ENCODE results near the gene PPP1R1A. TPM values are rescaled to one million over a fixed set of nuclear protein-coding genes. Genes with fewer than 3 reads are reported as not detected.

Gene PPP1R1A
- total and polyA plus RNA-seq, 2 experiments from 2014 or later, result 14.0 to 43.2 TPM

GRCh38 chr12:54579696-54580333 is 8.6 kb downstream of the PPP1R1A start:
- Histone ChIP-seq H3K4me3 (no peak overlapping the region), H3K4me1 (ENCODE audit: insufficient read depth) (no peaks in the 10 kb centered on the region), H4K20me1 (ENCODE audit: insufficient read depth, poor library complexity, severe bottlenecking) (no peaks in the 10 kb centered on the region), H3K9me3 (ENCODE audit: low read depth) (no peaks in the 10 kb centered on the region), H3K9me2 (replicated peaks; ENCODE audit: insufficient read depth) (no peaks in the 10 kb centered on the region), H2AFZ (no peak overlapping the region), H3K4me2 (no peak overlapping the region), H3K79me2 (no peaks in the 10 kb centered on the region), H3K27ac (no peak overlapping the region), H3K36me3 (replicated peaks; ENCODE audit: insufficient read depth, low read depth) (no peaks in the 10 kb centered on the region), H3K27me3 (peaks cover 7% of the 10 kb centered on the region)
- DNase-seq (ENCODE audit: low spot score), result peak; percentile 87
- TF ChIP-seq CTCF (IDR thresholded peaks at IDR 0.05; ENCODE audit: poor library complexity), result peak; percentile 98
- no peak for TF ChIP-seq EZH2 (IDR thresholded peaks at IDR 0.05; ENCODE audit: borderline replicate concordance)
- WGBS (ENCODE audit: low lambda C conversion rate, missing lambda C conversion rate), result 20% methylated on average over 11 of the region's 11 CpGs

- Histone ChIP-seq H3K36me3 (replicated peaks; ENCODE audit: insufficient read depth, low read depth) (no peaks in the 10 kb centered on the region), H3K4me1 (ENCODE audit: insufficient read depth) (no peaks in the 10 kb centered on the region), H3K9me2 (replicated peaks; ENCODE audit: insufficient read depth) (no peaks in the 10 kb centered on the region), H3K79me2 (no peaks in the 10 kb centered on the region), H3K4me3 (no peak overlapping the region), H4K20me1 (ENCODE audit: insufficient read depth, poor library complexity, severe bottlenecking) (no peaks in the 10 kb centered on the region), H3K4me2 (no peak overlapping the region), H3K27me3 (peaks cover 9% of the 10 kb centered on the region), H3K27ac (no peak overlapping the region), H3K9me3 (ENCODE audit: low read depth) (no peaks in the 10 kb centered on the region), H2AFZ (no peak overlapping the region)
- DNase-seq (ENCODE audit: low spot score), result no peak
- TF ChIP-seq EZH2 (IDR thresholded peaks at IDR 0.05; ENCODE audit: borderline replicate concordance) (no peak), CTCF (IDR thresholded peaks at IDR 0.05; ENCODE audit: poor library complexity) (no peak), EZH2phosphoT487 (IDR thresholded peaks at IDR 0.05; ENCODE audit: low read depth, severe bottlenecking, unreplicated experiment) (no peak)
- WGBS (ENCODE audit: low lambda C conversion rate, missing lambda C conversion rate), result 51% methylated on average over 4 of the region's 4 CpGs
Observed at GRCh38 chr12:54579258-54579657, 9.2 kb downstream of the PPP1R1A start.

GRCh38 chr12:54578778-54579177 is 9.7 kb downstream of the PPP1R1A start:
- DNase-seq (ENCODE audit: low spot score), result no peak
- Histone ChIP-seq H3K9me2 (replicated peaks; ENCODE audit: insufficient read depth) (no peaks in the 10 kb centered on the region), H3K27me3 (peaks cover 10% of the 10 kb centered on the region), H3K4me3 (no peak overlapping the region), H3K79me2 (no peaks in the 10 kb centered on the region), H4K20me1 (ENCODE audit: insufficient read depth, poor library complexity, severe bottlenecking) (no peaks in the 10 kb centered on the region), H3K4me1 (ENCODE audit: insufficient read depth) (no peaks in the 10 kb centered on the region), H3K9me3 (ENCODE audit: low read depth) (no peaks in the 10 kb centered on the region), H2AFZ (no peak overlapping the region), H3K27ac (no peak overlapping the region), H3K36me3 (replicated peaks; ENCODE audit: insufficient read depth, low read depth) (no peaks in the 10 kb centered on the region), H3K4me2 (no peak overlapping the region)
- 74% methylated on average over 7 of the region's 7 CpGs for WGBS (ENCODE audit: low lambda C conversion rate, missing lambda C conversion rate)
- TF ChIP-seq EZH2 (IDR thresholded peaks at IDR 0.05; ENCODE audit: borderline replicate concordance), result no peak
- no peak for TF ChIP-seq CTCF (IDR thresholded peaks at IDR 0.05; ENCODE audit: poor library complexity)
- no peak for TF ChIP-seq EZH2phosphoT487 (IDR thresholded peaks at IDR 0.05; ENCODE audit: low read depth, severe bottlenecking, unreplicated experiment)

All from hepatocyte (in vitro differentiated cells).